ENCODE measurements around the gene NUF2. TPM values are rescaled to one million over a fixed set of nuclear protein-coding genes. Genes with fewer than 3 reads are reported as not detected.
"Not testable (repeated sequence)": the region's sequence is repeated elsewhere in the genome, so short reads cannot be mapped to it uniquely, and the experiment has no call there.

Gene NUF2
- total RNA-seq, 2 donors from 2014 or later = 1.3 to 4.4 TPM

DNA sequence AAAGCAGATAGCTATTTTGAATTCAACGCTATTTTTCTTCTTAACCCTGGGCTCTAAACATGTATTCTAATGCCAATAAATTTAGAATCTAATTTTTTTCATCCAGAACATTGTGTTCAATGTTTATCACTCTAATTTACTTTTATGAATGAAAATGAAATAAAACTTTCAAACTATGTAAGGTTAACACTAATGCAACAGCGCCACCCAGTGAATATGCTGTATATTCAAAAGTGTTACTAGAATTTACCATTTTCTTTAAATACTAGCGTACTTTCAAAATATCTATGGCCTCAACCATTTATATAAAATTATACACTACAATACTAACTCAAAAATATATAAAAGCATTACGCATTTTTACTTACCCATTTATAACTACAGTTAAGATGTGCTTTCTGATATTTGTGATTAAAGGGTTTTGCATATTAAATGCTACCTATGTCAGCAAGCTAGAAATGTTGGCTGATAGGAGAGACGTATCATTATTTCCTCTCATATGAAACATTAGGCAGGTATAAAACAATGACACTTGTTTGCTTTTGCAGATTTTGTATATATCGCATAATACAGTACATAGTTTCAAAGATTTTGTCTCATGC lies 5.9 kb upstream of the NUF2 start:
- intact Hi-C loops (cut with DNase I, micrococcal nuclease) = loop anchor here in 1 of 2 donors (5.0 kb wide), 1 partner anchor 439 kb away; no protein-coding TSS in a partner anchor
- ATAC-seq = no peak
- DNase-seq = peak; percentile 27 to 29

DNA sequence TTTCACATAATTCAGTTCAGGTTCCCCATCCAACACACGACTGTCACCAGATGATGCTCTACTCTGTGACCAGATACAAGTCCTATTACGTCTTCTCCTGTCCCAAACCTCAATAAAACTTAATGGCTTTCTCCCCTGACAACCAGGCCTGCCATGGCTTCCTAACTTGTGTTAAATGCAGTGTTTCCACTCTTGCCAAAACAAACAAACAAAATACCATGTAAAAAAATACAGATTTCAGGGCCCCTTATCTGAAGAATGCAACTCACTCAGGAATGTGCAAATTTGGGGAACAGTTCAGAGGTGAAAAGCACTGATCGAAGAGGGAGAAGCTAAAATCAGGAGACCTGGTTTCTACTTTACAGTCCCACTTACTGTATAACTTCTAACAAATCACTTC lies 863 bp upstream of the NUF2 start:
- intact Hi-C loops (cut with DNase I, micrococcal nuclease) = no loop called here
- no peak for DNase-seq
- no peak for ATAC-seq

DNA sequence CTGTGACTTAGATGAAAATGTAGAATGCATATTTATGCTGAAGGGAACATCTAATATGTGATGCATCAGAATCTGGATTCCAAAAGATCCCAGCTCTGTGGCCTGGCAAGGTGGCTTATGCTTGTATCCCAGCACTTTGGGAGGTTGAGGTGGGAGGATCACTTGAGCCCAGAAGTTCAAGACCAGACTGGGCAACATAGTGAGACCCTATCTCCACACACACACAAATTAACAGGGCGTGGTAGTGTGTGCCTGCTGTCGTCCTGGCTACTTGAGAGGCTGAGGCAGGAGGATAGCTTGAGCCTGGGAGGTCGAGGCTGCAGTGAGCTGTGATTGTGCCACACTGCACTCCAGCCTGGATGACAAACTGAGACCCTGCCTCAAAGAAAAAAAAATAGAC lies 1.6 kb downstream of the NUF2 start:
- intact Hi-C loops (cut with DNase I, micrococcal nuclease); ATAC-seq; DNase-seq: not testable (repeated sequence)

DNA sequence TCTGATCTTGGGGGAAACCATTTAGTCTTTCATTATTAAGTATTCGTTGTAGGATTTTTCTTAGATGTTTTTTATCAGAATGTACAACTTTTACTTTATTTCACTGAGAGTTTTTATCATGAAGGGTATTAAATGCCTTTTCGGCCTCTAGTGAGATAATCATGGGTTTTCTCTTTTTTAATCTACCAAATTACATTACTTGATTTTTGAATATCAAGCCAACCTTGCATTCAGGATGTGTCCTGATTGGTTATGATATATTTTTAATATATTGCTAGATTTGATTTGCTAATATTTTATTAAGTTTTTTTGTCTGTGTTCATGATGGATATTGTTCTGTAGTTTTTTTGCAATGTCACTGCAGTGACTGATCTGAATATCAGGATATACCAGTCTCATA lies 9.4 kb downstream of the NUF2 start:
- ATAC-seq = no peak
- no peak for DNase-seq
- intact Hi-C loops (cut with DNase I, micrococcal nuclease) = no loop called here

DNA sequence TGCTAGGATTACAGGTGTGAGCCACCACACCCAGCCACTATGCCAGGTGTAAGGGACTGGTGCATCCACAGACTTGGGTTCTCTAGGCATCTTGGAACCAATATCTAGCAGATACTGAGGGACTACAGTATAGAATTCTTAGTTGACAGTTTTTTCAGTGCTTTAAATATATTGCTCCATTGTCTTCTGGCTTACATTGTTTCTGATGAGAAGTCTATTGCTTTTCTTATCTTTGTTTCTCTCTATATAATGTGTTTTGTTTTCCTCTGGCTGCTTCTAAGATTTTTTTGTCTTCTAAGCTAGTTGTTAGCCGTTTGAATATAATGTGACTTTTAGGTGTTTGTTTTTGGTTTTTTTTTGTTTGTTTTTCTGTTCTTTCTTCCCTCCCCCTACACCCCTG lies 13.5 kb downstream of the NUF2 start:
- ATAC-seq (no peak), DNase-seq (no peak)
- intact Hi-C loops (cut with DNase I, micrococcal nuclease) = no loop called here

DNA sequence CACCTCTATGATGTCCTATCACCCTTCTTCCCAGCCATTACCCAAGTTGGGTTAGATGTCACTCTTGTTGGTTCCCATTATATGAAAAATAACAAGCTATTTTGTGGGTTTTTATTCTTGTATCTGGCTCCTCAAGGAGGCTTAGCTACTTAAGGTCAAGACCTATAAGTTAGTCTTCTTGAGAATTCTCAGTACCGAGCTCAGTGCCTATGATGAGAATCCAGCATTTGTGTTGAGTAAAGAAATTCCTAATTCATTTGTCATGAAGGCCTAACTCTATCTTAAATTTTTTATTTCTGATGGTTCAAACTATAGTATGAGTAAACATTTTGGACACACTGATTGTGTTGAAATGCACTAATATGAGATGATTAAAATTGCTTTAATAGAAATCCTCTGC lies 15.9 kb downstream of the NUF2 start:
- no peak for DNase-seq
- intact Hi-C loops (cut with DNase I, micrococcal nuclease) = no loop called here
- no peak for ATAC-seq

DNA sequence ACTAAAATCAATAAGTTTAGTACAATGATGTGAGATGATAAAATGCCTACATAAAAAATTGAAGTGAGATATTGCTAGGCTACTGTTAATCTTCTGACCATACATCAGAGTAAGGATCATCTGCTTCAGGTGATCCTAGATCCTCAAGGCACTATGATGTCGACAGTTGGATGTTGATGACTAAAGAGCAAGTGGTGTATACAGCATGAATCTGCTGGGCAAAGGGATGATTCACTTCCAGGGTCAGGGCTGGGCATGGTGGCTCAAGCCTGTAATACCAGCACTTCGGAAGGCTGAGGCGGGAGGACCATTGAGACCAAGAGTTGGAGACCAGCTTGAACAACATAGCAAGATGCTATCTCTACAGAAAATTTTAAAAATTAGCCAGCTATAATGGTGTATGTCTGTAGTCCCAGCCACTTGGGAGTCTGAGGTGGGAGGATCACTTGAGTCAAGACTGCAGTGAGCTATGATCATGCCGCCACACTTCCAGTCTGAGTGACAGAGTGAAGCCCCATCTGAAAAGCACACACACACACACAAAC lies 24.6 kb downstream of the NUF2 start:
- DNase-seq = no peak
- ATAC-seq = no peak
- intact Hi-C loops (cut with DNase I, micrococcal nuclease) = no loop called here

DNA sequence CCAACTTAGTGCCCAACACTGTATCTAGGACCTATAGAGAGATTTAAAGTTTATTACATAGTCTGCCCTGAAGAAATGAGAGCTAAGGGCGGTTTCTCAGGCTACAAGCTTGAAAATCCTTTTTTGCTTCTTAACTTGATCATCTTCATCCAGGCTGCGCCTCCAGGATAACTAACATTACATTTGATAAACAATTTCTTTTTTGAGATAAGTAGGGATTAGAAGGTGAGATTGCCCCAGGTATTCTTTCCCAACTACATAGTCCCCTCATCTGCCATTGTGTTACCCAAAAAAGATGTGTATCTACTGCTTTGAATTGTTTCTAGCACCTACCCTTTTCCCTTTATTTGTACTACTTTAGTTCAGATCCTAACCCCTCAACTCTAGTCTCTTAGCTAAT lies 25.4 kb downstream of the NUF2 start:
- intact Hi-C loops (cut with DNase I, micrococcal nuclease) = no loop called here
- no peak for ATAC-seq
- DNase-seq = no peak

DNA sequence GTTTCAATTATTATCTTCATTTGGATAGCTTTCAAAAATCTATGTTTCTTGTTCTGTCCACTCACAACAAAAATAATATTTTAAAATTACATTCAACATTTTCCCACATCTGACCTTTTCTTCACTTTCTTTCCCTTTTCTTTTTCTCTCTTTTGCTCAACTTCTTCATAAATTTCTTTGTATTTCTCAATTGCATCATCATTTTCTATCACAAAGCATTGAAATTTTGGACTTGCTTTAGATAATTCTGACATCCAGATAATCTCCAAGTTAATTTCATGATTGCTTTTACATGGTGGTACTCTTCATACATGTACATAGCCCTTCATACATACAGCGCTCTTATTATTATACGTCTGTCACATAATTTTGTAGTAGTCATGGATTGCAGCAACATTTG lies 30.2 kb downstream of the NUF2 start:
- intact Hi-C loops (cut with DNase I, micrococcal nuclease) = no loop called here
- DNase-seq = no peak
- ATAC-seq = no peak

DNA sequence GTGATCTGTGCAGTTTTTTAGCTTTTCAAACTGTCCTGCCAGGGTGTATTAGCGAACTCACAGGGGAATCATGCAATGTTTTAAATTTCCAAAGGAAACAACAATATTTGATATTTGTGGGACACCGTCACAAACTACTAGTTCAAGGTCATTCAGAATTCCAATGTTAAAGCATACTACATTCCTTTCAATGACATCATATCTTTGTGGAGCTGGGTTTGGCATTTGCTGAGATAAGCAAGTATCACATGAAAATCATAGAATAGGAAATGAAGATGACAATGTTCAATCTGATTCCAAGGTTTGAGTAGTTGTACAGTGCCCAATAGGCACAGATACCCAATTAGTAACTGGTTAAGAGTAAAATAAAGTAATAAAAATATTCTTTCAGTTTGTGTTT lies 35.6 kb downstream of the NUF2 start:
- intact Hi-C loops (cut with DNase I, micrococcal nuclease) = no loop called here
- ATAC-seq = no peak
- DNase-seq = no peak

DNA sequence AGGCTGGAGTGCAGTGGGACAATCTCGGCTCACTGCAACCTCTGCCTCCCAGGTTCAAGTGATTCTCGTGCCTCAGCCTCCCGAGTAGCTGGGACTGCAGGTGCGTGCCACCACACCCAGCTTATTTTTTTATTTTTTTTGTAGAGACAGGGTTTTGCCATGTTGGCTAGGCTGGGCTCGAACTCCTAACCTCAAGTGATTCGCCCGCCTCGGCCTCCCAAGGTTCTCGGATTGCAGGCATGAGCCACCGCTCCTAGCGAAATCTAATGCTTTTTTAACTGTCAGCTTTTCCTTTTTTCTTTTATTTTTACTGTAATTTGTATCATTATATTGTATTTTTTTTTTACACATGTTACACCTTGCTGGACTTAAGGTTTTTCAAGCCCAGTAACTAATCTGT lies 36.4 kb downstream of the NUF2 start:
- DNase-seq; ATAC-seq; intact Hi-C loops (cut with DNase I, micrococcal nuclease): not testable (repeated sequence)

DNA sequence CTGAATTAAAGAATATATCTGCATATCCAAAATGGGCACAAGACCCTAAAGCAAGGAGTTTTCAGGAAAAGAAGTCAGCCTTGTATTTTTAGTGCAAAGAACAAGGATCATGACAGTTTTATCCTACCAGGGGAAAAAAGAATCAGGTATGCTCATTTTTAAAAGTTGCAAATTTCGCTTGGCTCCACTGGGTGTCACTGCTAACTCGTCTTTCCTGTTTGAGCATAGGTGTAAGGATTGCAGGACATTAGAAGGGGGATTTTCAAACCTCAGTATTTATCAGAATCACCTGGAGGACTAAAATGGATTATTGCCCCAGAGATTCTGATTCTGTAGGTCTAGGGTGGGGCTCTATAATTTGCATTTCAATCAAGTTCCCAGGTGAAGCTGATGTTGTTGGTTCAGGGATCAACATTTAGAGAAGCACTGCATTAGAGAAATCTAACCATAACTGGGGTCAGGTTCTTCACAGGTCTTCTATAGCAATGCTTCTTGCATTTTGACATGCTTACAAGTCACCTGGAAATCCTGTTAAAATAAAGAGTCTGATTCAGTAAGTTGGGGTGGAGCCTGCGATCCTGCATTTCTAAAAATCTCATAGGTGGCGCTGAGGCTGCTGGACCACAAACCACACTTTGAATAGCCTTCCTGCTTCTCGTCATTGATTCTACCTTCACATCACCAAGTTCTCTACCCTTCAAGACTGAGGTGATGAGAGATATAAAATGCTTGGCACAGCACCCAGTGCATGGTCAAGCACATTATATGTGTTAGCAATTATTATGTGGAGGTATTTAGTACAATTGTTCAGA lies 39.6 kb downstream of the NUF2 start:
- intact Hi-C loops (cut with DNase I, micrococcal nuclease) = no loop called here
- DNase-seq (no peak), ATAC-seq (peak; percentile 48)

DNA sequence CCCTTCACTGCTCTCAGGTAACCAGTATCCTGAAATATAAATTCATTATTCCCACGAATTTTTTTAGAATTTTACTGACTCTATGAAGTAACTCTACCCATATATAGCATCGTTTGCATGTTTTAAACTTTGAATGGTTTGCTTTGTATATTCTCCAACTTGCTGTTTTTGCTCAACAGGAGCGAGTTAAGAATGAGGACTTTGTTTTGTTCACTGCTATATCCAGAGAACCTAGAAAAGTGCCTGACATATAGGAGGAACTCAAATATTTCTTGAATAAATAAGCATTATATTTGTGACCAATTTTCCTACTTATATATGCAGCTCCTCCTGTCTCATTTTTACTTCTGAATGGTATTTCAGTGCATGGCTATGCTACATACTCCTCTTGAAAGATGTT lies 43.4 kb downstream of the NUF2 start:
- intact Hi-C loops (cut with DNase I, micrococcal nuclease) = no loop called here
- ATAC-seq (no peak), DNase-seq (no peak)

DNA sequence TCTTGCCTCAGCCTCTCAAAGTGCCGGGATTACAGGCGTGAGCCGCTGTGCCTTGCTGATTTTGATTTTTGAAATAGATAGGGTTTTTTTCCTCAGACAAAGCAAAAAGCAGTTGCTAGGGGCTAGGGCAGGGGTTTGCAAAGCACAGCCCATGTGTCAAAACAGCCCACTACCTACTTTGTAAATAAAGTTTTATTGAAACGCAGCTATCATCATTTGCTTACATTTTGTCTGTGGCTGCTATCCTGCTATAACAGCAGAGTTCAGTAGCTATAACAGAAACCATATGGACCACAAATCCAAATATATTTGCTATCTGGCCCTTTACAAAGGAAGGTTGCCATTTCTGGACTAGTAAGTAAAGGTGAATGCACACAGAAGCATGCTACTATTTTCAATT lies 44.8 kb downstream of the NUF2 start:
- intact Hi-C loops (cut with DNase I, micrococcal nuclease) = no loop called here
- no peak for ATAC-seq
- no peak for DNase-seq

DNA sequence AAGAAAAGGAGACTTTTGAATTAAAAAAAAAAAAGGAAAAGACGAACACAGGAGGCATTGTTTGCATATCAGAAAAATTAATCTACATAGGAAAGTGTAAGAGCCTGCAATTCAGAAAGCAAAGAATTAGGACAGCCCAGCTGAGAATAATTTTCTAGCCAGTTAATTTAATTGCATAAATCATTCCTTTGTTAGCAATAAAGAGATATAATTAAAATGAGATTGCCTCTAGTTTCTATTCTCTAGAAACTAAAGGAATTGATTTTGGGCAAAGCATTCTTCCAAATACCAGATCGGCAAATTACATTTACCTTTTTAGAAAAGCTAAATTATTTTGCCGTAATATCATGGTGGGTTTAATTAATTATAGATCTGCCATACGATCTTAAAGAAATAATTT lies 46.0 kb downstream of the NUF2 start:
- intact Hi-C loops (cut with DNase I, micrococcal nuclease) = no loop called here
- no peak for ATAC-seq
- no peak for DNase-seq

DNA sequence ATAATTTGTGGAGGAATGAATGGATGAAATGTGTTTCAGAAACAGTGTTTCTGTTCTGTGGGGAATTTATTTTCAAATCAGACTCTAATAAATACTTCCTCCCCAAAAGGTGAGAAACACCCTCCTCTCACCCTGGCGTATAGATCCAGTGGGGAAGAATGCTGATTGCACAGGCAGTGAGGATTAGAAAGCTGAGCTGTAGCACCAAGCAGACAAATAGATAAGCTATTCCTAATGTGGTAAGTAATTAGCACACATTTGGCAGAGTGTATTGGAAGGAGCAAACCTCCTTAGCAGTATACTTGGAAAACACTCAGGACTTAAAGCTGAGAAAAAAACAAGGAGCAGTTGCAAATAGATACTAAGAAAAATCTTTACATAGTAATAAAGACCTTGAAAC lies 50.8 kb downstream of the NUF2 start:
- ATAC-seq = no peak
- no peak for DNase-seq
- intact Hi-C loops (cut with DNase I, micrococcal nuclease) = no loop called here

DNA sequence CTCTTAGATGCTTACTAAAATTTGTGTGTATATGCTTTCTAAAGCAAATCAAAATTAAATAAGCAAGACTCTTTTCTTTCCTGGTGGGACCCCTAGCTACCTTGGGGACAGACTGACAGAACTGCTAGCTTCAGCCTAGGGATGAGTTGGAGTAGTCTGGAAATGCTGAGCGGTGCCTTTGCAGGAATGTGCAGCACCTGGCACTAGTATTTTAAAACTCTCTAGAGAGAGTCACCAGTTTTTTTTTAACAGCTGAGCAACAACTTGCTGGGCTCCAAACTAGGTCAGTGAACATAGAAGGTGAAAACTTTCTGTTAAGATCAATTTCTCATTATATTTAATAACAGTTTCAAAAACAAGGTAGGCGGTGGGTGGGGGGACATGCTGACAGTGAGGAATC lies 56.8 kb downstream of the NUF2 start:
- ATAC-seq = no peak

DNA sequence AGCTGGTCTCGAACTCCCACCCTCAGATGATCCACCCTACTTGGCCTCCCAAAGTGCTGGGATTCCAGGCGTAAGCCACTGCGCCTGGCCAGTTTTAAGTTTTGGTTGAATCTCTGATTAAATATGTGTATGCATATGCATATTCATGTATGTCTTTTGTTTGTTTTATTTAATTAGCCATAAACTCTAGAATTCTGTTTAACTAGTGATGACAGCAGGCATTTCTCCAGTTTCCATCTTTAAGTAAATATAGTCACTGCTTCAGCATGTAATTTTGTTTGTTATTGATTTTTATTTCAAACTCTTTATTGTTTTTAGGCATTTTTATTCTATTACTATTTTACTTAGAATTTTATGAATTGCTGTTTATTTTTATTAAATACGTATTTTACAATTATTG lies 58.0 kb downstream of the NUF2 start:
- ATAC-seq = no peak
- no peak for DNase-seq
- intact Hi-C loops (cut with DNase I, micrococcal nuclease) = no loop called here

More for the DNA sequence above, 56.8 kb downstream of the NUF2 start:
- DNase-seq = no peak
- intact Hi-C loops (cut with DNase I, micrococcal nuclease) = no loop called here

DNA sequence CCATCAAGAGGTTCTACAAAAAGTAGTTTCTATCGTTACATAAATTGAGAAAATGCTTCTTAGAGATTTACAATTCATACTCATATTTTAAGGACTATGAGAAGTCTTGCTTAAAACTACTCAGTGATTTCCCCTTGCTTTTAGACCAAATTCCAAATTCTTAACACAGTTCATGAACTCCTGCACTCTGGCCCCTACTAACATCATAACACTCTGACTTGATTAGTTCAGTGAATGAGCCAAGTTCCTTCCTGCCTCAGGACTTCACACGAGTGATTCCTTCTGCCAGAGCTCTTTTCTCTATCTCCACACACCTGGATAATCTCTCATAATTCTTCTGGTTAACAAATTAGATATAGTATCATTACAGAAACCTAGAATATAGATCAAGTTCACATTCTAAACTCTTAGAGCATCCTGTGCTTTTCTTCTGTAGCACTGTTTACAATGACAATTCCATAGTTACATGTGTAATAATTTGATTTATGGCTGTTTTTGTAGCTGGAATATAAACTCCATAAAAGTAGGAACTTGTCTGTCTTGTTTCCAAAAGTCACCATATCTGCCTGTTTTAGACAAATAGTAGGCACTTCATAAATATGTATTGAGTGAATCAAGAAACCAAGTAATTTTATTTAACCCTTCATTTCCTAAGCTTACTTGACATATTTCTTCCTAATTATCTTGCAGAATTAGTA lies 59.9 kb downstream of the NUF2 start:
- ATAC-seq (peak; percentile 80), DNase-seq (no peak)
- intact Hi-C loops (cut with DNase I, micrococcal nuclease) = no loop called here

DNA sequence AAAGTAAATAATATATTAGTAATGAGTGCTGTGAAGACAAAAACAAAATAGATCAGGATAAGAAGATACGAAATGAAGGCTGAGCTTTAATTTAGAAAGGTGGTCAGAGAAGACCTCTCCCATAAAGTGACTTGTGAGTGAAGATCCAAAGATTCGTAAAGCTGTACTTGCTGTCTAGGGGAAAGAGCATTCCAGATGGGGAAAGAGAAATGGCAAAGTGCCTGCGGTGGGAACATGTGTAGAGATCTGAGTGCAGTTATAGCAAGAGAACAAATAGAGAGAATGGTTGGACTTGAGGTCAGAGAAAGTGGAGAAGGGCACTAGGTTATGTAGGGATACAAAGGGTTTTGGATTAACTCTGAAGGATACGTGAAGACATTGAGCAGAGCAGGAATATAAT lies 60.6 kb downstream of the NUF2 start:
- intact Hi-C loops (cut with DNase I, micrococcal nuclease) = no loop called here
- ATAC-seq = no peak
- no peak for DNase-seq

Measured in left colon (tissue), 2 donors.